ENCODE measurements around the gene CDK6.

GRCh38 chr7:92613720-92614119 is 222.7 kb downstream of the CDK6 start:
- TF ChIP-seq KDM5A (IDR thresholded peaks at IDR 0.05) (no peak), CTCF (IDR thresholded peaks at IDR 0.05) (no peak), REST (IDR thresholded peaks at IDR 0.05) (no peak), POLR2A (IDR thresholded peaks at IDR 0.05; ENCODE audit: low read length) (no peak), EHMT2 (IDR thresholded peaks at IDR 0.05; ENCODE audit: low read depth) (no peak), MAFK (IDR thresholded peaks at IDR 0.05; ENCODE audit: partially characterized antibody) (no peak), RFX5 (IDR thresholded peaks at IDR 0.05) (no peak), HOXA7 (CRISPR knock-in tag; IDR thresholded peaks at IDR 0.05) (no peak), EP300 (IDR thresholded peaks at IDR 0.05) (no peak), MAZ (IDR thresholded peaks at IDR 0.05; ENCODE audit: borderline replicate concordance, low read depth, low read length) (no peak), ZFP36 (IDR thresholded peaks at IDR 0.05; ENCODE audit: borderline replicate concordance, partially characterized antibody) (no peak)

Data from A549 (cell line).